Heart right ventricle (tissue), 16 donors: ENCODE data around the gene FUT2. TPM values are rescaled to one million over a fixed set of nuclear protein-coding genes. Genes with fewer than 3 reads are reported as not detected.

Experiments
- ATAC-seq, 8 donors: fragments of 200-7000 bp; cut with Tn5 transposase; one replicate each; pipeline ENCODE4 v1.9.1; 2020; ENCODE audit warnings: mild to moderate bottlenecking in 8 of 8, moderate library complexity in 8 of 8, moderate number of reproducible peaks in 1 of 8
- DNase-seq, 2 donors: peaks; one replicate each; pipeline ENCODE4 v3.0.0-alpha.2; 2020
- H3K27ac ChIP-seq, 10 donors: fragments of 200-600 bp; sonication (generic) in 2 of 10; one replicate each; pipeline versions ENCODE4 v1.5.0 to v1.8.0; 2020 to 2022; ENCODE audit warnings: mild to moderate bottlenecking in 3 of 10
- H3K27me3 ChIP-seq, 7 donors: fragments of 200-600 bp; one replicate each; pipeline ENCODE4 v1.8.0; 2021 to 2022; ENCODE audit warnings: mild to moderate bottlenecking in 2 of 7
- H3K36me3 ChIP-seq, 9 donors: fragments of 200-600 bp; sonication (generic) in 1 of 9; one replicate each; pipeline versions ENCODE4 v1.5.0 to v1.8.0; 2020 to 2022; ENCODE audit warnings: mild to moderate bottlenecking in 2 of 9
- H3K4me1 ChIP-seq, 9 donors: fragments of 200-600 bp; sonication (generic) in 1 of 9; one replicate each; pipeline versions ENCODE4 v1.5.0 to v1.8.0; 2020 to 2022; ENCODE audit warnings: mild to moderate bottlenecking in 4 of 9
- H3K4me3 ChIP-seq, 10 donors: fragments of 200-600 bp; sonication (generic) in 2 of 10; one replicate each; pipeline versions ENCODE4 v1.5.0 to v1.8.0; 2020 to 2022; ENCODE audit warnings: mild to moderate bottlenecking in 7 of 10, moderate library complexity in 2 of 10
- H3K9me3 ChIP-seq, 11 donors: fragments of 200-600 bp in 10 of 11; sonication (generic) in 2 of 11; one replicate each; pipeline versions ENCODE4 v1.5.0 to v1.8.0; 2013 to 2022; ENCODE audit warnings: mild to moderate bottlenecking in 2 of 11, control low read depth in 1 of 11, moderate library complexity in 1 of 11
- WGBS, 2 donors: extraction: QIAGEN DNeasy Blood & Tissue Kit; methylation state at CpG; one replicate each; pipeline ENCODE4 v1.1.7; 2013; ENCODE audit warnings: inconsistent platforms in 1 of 2; 5-methylcytosine and 5-hydroxymethylcytosine counted together
- intact Hi-C, 10 donors: fragments of 100-400 bp; cut with DNase I; formaldehyde crosslinking; loops; one replicate each; pipeline versions ENCODE4 v1.11.1 to v1.14.2; 2022
- polyA plus RNA-seq, 2 donors: library from polyadenylated mRNA; stranded (reverse); fragments of 200-250 nt; gene quantifications; one replicate each; pipeline ENCODE4 v1.2.3, GENCODE V29; 2013
- total RNA-seq, 10 donors: library from RNA; stranded (reverse); fragmentation: NEBNext Ultra II Directional in 3 of 10; extraction: Animal tissue kit (Norgen Biotek cat#: 25700) in 3 of 10; gene quantifications; one replicate each; pipeline versions ENCODE4 v1.2.1 to v1.2.4, GENCODE V29; 2021 to 2023
- TF ChIP-seq, protein P1 (sequence below), 9 donors: fragments of 200-600 bp; sonication (generic) in 2 of 9; IDR thresholded peaks; one replicate each; pipeline versions ENCODE4 v1.5.0 to v1.8.0; 2021 to 2022; ENCODE audit warnings: antibody characterized with exemption in 9 of 9, mild to moderate bottlenecking in 5 of 9, moderate library complexity in 1 of 9
- donor health status: Arrhythmogenic right ventricular cardiomyopathy.
- donor health status: ischemic (EF 13 %, LVEDD 7.1; RV severe dilation, severe dysfunction).
- donor health status: healthy with polysubstance abuse.
- donor health status: DM: no; HTN: yes; CAD: no.
- donor health status: DM: no; HTN: no; CAD: no.
- donor health status: ischemic (EF 25% LVEDD 6.9; RV normal size, moderate dysfunction).
- donor health status: ischemic (EF 25% LVEDD 5.7; RV mildly dilated, moderate dysfunction).
- donor health status: healthy.
- donor health status: DM: yes; HTN: yes; CAD: no.
- donor health status: Ischemic cardiomyopathy.
- donor health status: ischemic (EF 35%, LVEDD 5.7; RV mildly dilated, moderate dysfunction).
- donor health status: nonischemic (EF 11% LVEDD 7.7; RV severe dilation, severe dysfunction).
- donor health status: DM: yes; HTN: yes; CAD: no.
- donor health status: PGD.
- donor health status: ischemic (EF 29% LVEDD 5.4; RV normal size, mild dysfunction).
- donor health status: nonischemic (EF 23%, LVEDD 6.1; RV moderate dilation, normal function).

The FUT2 gene
- total and polyA plus RNA-seq, 12 donors = 0.07 TPM; not detected in 11

GRCh38 chr19:48705431-48705830, 9.7 kb downstream of the FUT2 start:
- intact Hi-C loops = no loop called here
- no peaks in the 10 kb centered on the region for H3K4me1 ChIP-seq

GRCh38 chr19:48708471-48708870, 12.7 kb downstream of the FUT2 start:
- WGBS, 2 donors = 54 to 57% methylated on average over 11 of the region's 11 CpGs
- no peaks in the 10 kb centered on the region for H3K27me3 ChIP-seq
- H3K4me3 ChIP-seq = no peak overlapping the region
- DNase-seq = no peak
- intact Hi-C loops = no loop called here
- peaks cover 0 to 11% (median 0%) of the 10 kb centered on the region in 9 donors for H3K36me3 ChIP-seq
- peaks cover 3 to 10% (median 7%) of the 10 kb centered on the region in 9 donors for H3K4me1 ChIP-seq
- H3K27ac ChIP-seq = no peak overlapping the region
- TF ChIP-seq, protein P1, sequence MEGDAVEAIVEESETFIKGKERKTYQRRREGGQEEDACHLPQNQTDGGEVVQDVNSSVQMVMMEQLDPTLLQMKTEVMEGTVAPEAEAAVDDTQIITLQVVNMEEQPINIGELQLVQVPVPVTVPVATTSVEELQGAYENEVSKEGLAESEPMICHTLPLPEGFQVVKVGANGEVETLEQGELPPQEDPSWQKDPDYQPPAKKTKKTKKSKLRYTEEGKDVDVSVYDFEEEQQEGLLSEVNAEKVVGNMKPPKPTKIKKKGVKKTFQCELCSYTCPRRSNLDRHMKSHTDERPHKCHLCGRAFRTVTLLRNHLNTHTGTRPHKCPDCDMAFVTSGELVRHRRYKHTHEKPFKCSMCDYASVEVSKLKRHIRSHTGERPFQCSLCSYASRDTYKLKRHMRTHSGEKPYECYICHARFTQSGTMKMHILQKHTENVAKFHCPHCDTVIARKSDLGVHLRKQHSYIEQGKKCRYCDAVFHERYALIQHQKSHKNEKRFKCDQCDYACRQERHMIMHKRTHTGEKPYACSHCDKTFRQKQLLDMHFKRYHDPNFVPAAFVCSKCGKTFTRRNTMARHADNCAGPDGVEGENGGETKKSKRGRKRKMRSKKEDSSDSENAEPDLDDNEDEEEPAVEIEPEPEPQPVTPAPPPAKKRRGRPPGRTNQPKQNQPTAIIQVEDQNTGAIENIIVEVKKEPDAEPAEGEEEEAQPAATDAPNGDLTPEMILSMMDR (IDR thresholded peaks at IDR 0.05) = no peak
- ATAC-seq = no peak
- H3K9me3 ChIP-seq = peaks cover 0 to 10% (median 0%) of the 10 kb centered on the region in 11 donors

More at GRCh38 chr19:48705431-48705830, 9.7 kb downstream of the FUT2 start:
- H3K27me3 ChIP-seq = no peaks in the 10 kb centered on the region
- H3K9me3 ChIP-seq = no peaks in the 10 kb centered on the region
- TF ChIP-seq, protein P1 (IDR thresholded peaks at IDR 0.05) = no peak
- peaks cover 0 to 24% (median 0%) of the 10 kb centered on the region in 9 donors for H3K36me3 ChIP-seq
- DNase-seq = no peak
- no peak for ATAC-seq
- no peak overlapping the region for H3K27ac ChIP-seq
- WGBS, 2 donors = 44 to 65% methylated on average over 2 of the region's 2 CpGs
- H3K4me3 ChIP-seq = no peak overlapping the region

DNA sequence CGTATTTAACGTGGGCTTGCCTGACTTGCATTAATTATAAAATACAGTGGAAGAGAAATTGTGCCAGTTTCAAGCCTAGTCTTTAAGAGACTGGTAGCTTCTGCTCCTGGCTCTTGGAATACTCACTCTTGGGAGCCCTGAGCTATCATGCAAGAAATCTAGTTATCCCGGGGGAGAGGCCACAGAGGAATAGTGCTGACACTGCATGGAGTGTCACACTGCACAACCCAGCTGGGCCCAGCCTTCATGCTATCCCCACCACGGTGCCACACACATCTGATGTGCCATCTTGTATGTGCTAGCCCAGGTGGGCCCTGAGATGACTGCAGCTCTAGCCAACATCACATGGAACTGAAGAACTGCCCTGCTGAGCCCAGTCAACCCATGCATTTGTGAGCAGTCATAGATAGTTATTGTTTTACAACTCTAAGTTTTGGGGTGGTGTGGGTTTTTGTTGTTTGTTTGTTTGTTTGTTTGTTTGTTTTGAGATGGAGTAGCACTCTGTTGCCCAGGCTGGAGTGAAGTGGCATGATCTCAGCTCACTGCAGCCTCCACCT, 15.4 kb downstream of the FUT2 start:
- H3K27ac ChIP-seq = no peak overlapping the region
- H3K9me3 ChIP-seq = peaks cover 0 to 10% (median 0%) of the 10 kb centered on the region in 11 donors
- no peak overlapping the region for H3K4me3 ChIP-seq
- H3K27me3 ChIP-seq = no peaks in the 10 kb centered on the region
- H3K4me1 ChIP-seq = peaks cover 6 to 29% (median 24%) of the 10 kb centered on the region in 9 donors
- TF ChIP-seq, protein P1 (IDR thresholded peaks at IDR 0.05) = no peak
- H3K36me3 ChIP-seq = peaks cover 0 to 5% (median 0%) of the 10 kb centered on the region in 9 donors
- intact Hi-C loops = loop anchor here in 5 of 10 donors (5.0 kb wide), 1 partner anchor 34 kb away; no protein-coding TSS in a partner anchor
- 90 to 92% methylated on average over 4 of the region's 4 CpGs for WGBS, 2 donors
- no peak for ATAC-seq
- no peak for DNase-seq

DNA sequence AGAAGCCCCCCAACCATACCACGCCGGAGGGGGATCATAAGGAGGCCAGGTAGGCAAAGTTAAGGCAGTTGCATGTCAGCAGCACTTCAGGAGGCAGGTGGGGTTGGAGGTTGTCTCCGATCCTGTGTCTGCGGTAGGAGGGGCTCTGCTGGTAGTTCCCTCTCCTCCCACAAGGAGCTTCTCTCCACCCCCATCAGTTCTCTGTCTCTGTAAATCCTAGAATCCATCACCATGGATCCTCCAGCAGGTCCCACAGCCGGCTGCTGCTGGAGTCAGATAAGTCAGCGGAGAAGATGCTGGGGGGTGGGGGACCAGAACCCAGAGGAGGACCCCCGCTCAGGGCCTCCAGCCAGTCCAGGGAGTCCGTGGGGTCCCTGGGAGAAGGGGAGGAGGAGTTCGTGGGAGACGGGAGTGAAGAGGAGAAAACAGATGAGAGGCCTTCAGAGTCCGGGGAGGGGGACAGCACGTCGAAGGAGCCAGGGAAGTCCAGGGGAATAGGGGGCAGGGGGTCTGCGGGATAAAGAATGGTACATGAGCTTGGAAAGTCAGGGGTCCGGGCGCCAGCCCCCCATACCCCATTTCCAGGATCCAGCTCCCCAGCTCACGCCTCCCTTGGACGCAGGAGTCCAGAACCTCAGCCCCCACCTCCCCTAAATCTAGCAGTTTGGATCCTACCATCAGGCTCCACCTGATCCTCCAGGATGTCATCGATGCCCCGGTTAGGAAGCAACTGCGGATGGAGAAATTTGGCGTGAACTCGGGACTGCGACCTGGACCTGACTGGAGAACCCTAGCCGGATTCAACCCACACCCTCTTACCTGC, 17.5 kb downstream of the FUT2 start:
- Histone ChIP-seq H3K27ac (peak overlapping the region in 8 of 10 donors; percentile 53 to 91 (median 75)), H3K27me3 (no peaks in the 10 kb centered on the region), H3K4me1 (peaks cover 14 to 50% (median 38%) of the 10 kb centered on the region in 9 donors), H3K9me3 (peaks cover 0 to 10% (median 0%) of the 10 kb centered on the region in 11 donors), H3K36me3 (no peaks in the 10 kb centered on the region), H3K4me3 (peak overlapping the region; percentile 47 to 86 (median 70))
- TF ChIP-seq, protein P1 (IDR thresholded peaks at IDR 0.05) = peak in 1 of 9 donors; percentile 18
- ATAC-seq (peak in 1 of 8 donors; percentile 0), DNase-seq (no peak)
- intact Hi-C loops = loop anchor here in 5 of 10 donors (5.0 kb wide), 1 partner anchor 36 kb away; no protein-coding TSS in a partner anchor
- 14 to 21% methylated on average over 25 of the region's 25 CpGs for WGBS, 2 donors
